ES-I3 (cell line): ENCODE data around the gene PLXNA4.

Source experiments
- H3K36me3 ChIP-seq: 2 replicates; pipeline ENCODE4 v1.6.1; 2013; ENCODE audit warnings: mild to moderate bottlenecking, low read length, control low read depth, moderate library complexity; ENCODE audit not compliant: insufficient read depth
- H3K4me1 ChIP-seq: 2 replicates; pipeline ENCODE4 v1.6.1; 2013; ENCODE audit warnings: mild to moderate bottlenecking, control low read depth, low read length; ENCODE audit not compliant: insufficient read depth
- H3K9ac ChIP-seq: 2 replicates; pipeline ENCODE4 v1.6.1; 2013; ENCODE audit warnings: low read depth, mild to moderate bottlenecking, low read length, moderate library complexity
- H3K9me3 ChIP-seq: 2 replicates; pipeline ENCODE4 v1.6.1; 2013; ENCODE audit warnings: mild to moderate bottlenecking, low read length, moderate library complexity; ENCODE audit not compliant: control insufficient read depth, insufficient read depth

PLXNA4 gene

GRCh38 chr7:132218876-132219275, 357.4 kb downstream of the PLXNA4 start:
- Histone ChIP-seq H3K9me3 (no peaks in the 10 kb centered on the region), H3K9ac (no peak overlapping the region), H3K36me3 (no peaks in the 10 kb centered on the region), H3K4me1 (peaks cover 9% of the 10 kb centered on the region; the same call in 1 of the 2 replicates)

DNA sequence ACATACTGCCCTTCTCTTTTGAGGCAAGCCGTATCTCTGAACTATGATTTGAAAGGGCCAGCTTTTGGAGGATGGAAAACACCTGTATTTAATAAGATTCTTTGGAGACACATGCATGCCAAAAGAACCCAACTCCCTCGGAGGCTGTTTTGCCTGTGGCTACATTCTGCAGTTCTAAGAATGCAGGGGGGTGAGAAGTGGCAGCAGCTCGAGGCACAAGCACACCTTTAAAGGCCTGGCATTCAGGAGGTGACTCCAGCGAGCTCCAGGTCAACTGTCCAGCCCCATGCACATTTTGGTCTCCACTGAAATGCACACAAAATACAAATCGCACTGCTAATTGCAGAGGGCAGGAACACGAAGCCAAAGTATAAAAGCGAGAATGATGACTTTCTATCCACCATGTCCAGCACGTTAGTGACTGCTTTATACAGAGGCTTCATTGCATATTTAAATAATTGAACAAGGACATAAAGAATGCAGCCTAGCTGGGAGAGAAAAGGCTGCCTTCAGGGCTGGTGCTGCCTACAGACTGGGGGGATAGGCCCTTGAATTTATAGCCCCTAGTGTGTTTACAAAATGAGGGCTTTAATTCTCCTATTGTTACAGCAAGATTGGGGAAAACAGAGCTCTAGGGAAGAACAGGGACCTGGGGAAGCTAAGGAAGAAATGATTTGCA, 359.3 kb downstream of the PLXNA4 start:
- Histone ChIP-seq H3K9ac (no peak overlapping the region), H3K9me3 (no peaks in the 10 kb centered on the region), H3K4me1 (peaks cover 11% of the 10 kb centered on the region; the same call in 1 of the 2 replicates), H3K36me3 (no peaks in the 10 kb centered on the region)

GRCh38 chr7:132214452-132214851, 361.8 kb downstream of the PLXNA4 start:
- no peak overlapping the region for H3K9ac ChIP-seq
- H3K36me3 ChIP-seq = no peaks in the 10 kb centered on the region
- H3K4me1 ChIP-seq = peaks cover 11% of the 10 kb centered on the region; the same call in 1 of the 2 replicates
- no peaks in the 10 kb centered on the region for H3K9me3 ChIP-seq

DNA sequence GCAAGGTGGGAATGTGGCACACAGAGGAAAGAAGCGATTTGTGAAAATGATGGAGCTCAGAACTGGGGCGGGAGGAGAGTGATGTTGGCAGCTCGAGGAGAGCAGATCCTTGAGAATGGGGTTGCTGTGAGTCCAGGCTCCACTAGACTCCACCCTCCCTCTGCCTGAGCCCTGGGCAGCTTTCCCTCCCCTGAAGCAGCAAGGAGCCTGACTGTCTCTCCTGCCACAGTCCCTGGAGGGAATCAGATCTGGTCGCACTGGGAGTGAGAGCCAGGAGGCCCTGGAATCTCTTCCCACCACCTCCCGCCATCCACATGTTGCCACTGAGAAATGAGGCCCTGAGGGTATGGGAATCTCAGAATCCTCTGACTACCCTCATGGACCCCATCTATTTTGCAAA, 362.7 kb downstream of the PLXNA4 start:
- Histone ChIP-seq H3K9me3 (no peaks in the 10 kb centered on the region), H3K9ac (no peak overlapping the region), H3K36me3 (no peaks in the 10 kb centered on the region), H3K4me1 (peaks cover 11% of the 10 kb centered on the region; the same call in 1 of the 2 replicates)

DNA sequence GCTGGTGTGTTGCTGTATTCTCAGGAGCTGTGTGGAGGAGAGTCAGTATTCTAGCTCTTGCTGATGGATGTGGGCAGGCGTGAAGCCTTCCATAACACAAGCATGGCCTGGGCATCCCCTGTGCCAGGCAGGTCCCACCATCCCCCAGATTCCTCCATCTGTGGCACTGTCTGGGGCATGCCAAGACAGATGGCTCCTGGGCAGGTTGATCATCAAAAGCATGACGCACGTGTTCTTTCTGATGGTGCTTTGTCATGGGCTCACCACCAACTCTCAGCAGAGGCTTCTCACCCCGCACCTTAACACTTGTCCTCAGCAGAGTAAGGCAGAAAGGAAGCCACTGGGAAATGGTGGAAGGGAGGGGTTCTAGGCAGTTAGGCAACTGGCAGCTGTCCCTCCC, 364.3 kb downstream of the PLXNA4 start:
- H3K9ac ChIP-seq = no peak overlapping the region
- peaks cover 11% of the 10 kb centered on the region for H3K4me1 ChIP-seq
- no peaks in the 10 kb centered on the region for H3K36me3 ChIP-seq
- no peaks in the 10 kb centered on the region for H3K9me3 ChIP-seq

GRCh38 chr7:132210821-132211220, 365.4 kb downstream of the PLXNA4 start:
- Histone ChIP-seq H3K9me3 (no peaks in the 10 kb centered on the region), H3K9ac (no peak overlapping the region), H3K36me3 (no peaks in the 10 kb centered on the region), H3K4me1 (peaks cover 13% of the 10 kb centered on the region)

DNA sequence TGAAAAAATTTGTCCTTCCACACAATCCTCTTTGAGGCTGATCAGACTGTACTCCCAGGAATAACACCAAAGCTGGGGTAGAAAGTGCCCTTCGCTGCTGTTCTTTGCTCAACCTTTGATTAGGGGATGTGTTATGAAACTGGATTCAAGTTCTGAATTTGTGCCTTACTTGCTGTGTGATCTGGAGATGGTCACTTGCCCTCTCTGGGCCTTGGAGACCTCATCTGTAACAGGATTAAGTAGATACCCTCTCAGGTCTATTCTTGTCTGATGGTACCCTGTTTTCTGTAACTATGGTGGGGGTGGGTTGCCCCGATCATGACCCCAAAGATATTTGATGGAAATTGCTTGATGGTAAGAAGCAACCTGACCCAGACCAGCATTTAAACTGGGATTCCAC, 368.5 kb downstream of the PLXNA4 start:
- peaks cover 7% of the 10 kb centered on the region for H3K4me1 ChIP-seq
- no peaks in the 10 kb centered on the region for H3K36me3 ChIP-seq
- H3K9me3 ChIP-seq = no peaks in the 10 kb centered on the region
- H3K9ac ChIP-seq = no peak overlapping the region

- H3K36me3 ChIP-seq = no peaks in the 10 kb centered on the region
- peaks cover 7% of the 10 kb centered on the region for H3K4me1 ChIP-seq
These were observed 369.1 kb downstream of the PLXNA4 start for GRCh38 chr7:132207211-132207610.

DNA sequence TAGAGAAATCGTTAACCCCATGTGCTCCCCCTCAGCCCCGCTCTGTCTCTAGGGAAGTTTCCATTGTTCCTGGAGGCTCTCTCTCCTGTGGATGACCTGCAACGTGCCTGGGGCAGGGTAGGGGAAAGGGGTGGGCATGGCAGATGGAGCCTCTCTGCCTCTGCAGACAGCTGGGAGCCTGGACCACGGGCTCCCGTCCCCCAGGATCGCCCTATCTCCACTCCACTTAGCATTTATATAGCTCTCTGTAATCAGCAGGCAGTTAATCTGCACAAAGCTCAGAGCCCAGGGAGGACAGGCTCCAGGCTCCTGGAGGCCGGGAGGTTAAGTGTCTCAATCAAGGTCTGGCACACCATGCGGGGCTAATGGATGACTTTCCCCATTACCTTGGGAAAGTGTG, 369.7 kb downstream of the PLXNA4 start:
- Histone ChIP-seq H3K36me3 (no peaks in the 10 kb centered on the region), H3K4me1 (peaks cover 7% of the 10 kb centered on the region), H3K9ac (no peak overlapping the region), H3K9me3 (no peaks in the 10 kb centered on the region)

More at GRCh38 chr7:132207211-132207610, 369.1 kb downstream of the PLXNA4 start:
- no peak overlapping the region for H3K9ac ChIP-seq
- no peaks in the 10 kb centered on the region for H3K9me3 ChIP-seq

- Histone ChIP-seq H3K9ac (no peak overlapping the region), H3K4me1 (peaks cover 7% of the 10 kb centered on the region), H3K9me3 (no peaks in the 10 kb centered on the region), H3K36me3 (no peaks in the 10 kb centered on the region)
These were observed 370.8 kb downstream of the PLXNA4 start for GRCh38 chr7:132205509-132205908.

DNA sequence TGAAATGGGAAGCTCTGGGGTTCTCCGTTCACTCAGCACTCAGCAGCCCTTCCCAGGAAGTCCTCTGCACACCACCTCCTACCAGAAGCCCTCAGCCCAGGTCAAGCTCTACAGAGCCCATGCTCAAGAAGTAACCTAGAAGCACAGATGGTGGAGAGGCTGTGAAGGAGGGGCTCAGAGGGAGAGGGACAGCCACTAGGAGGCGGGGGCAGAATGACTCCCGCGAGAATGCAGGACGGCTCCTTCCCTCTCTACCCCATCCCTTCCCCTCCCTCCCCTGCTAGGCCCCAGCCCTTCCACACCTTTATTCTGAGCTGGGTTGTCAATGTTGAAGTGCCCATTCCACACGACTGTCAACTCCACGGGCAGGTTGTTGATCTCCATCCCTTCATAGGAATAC, 373.2 kb downstream of the PLXNA4 start:
- no peak overlapping the region for H3K9ac ChIP-seq
- no peaks in the 10 kb centered on the region for H3K9me3 ChIP-seq
- H3K36me3 ChIP-seq = no peaks in the 10 kb centered on the region
- H3K4me1 ChIP-seq = peaks cover 7% of the 10 kb centered on the region

GRCh38 chr7:132202541-132202940, 373.7 kb downstream of the PLXNA4 start:
- no peaks in the 10 kb centered on the region for H3K9me3 ChIP-seq
- H3K36me3 ChIP-seq = no peaks in the 10 kb centered on the region
- no peak overlapping the region for H3K9ac ChIP-seq

DNA sequence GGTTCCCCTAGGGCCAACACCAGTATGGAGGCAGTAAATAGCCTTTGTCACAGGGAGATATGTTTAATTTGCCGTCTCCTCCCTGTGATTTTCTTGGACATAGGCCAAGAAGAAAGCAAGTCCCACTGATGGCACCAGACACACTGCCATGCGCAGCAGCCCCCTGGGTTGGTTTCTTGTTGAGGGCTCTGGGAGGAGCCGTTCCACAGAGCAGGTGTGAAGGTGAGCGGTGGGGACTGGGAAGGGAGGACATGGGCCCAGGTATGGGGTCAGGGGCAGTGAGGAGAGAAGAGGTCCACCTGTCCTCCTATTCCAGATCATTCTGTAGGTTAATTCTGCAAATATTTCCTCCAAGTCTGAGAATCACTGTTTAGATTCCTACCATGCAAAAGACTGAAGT, 376.1 kb downstream of the PLXNA4 start:
- Histone ChIP-seq H3K36me3 (no peaks in the 10 kb centered on the region), H3K4me1 (no peaks in the 10 kb centered on the region), H3K9ac (no peak overlapping the region), H3K9me3 (no peaks in the 10 kb centered on the region)

More at GRCh38 chr7:132202541-132202940, 373.7 kb downstream of the PLXNA4 start:
- peaks cover 7% of the 10 kb centered on the region for H3K4me1 ChIP-seq

GRCh38 chr7:132199626-132200025, 376.6 kb downstream of the PLXNA4 start:
- no peak overlapping the region for H3K9ac ChIP-seq
- H3K36me3 ChIP-seq = no peaks in the 10 kb centered on the region
- H3K4me1 ChIP-seq = no peaks in the 10 kb centered on the region
- H3K9me3 ChIP-seq = no peaks in the 10 kb centered on the region

GRCh38 chr7:132197772-132198171, 378.5 kb downstream of the PLXNA4 start:
- Histone ChIP-seq H3K4me1 (no peaks in the 10 kb centered on the region), H3K9ac (no peak overlapping the region), H3K36me3 (no peaks in the 10 kb centered on the region), H3K9me3 (no peaks in the 10 kb centered on the region)
